ENCODE results near the gene RNF157.
A peak's percentile ranks its signal among the peaks of the same experiment; 100 is the strongest.

RNF157 gene

GRCh38 chr17:76240461-76241203, at the start of gene RNF157:
RNF157 (minus strand) TSS chr17:76240493; CDS start chr17:76240240, 253 bp downstream.
- no peak for DNase-seq (ENCODE audit: low read depth in 2 of 2)

- DNase-seq (ENCODE audit: low read depth in 2 of 2) = no peak
These were observed 41.5 kb upstream of the RNF157 start for GRCh38 chr17:76281573-76282371.

GRCh38 chr17:76280650-76281049, 40.4 kb upstream of the RNF157 start:
- DNase-seq (ENCODE audit: low read depth in 2 of 2) = no peak

- DNase-seq (ENCODE audit: low read depth in 2 of 2) = no peak
These were observed 39.5 kb upstream of the RNF157 start for GRCh38 chr17:76279742-76280287.

- DNase-seq (ENCODE audit: low read depth in 2 of 2) = peak; percentile 77 to 88
These were observed 38.9 kb upstream of the RNF157 start for GRCh38 chr17:76278952-76279741.

GRCh38 chr17:76278268-76278908, 38.1 kb upstream of the RNF157 start:
- no peak for DNase-seq (ENCODE audit: low read depth in 2 of 2)

GRCh38 chr17:76277300-76278267, 37.3 kb upstream of the RNF157 start:
- no peak for DNase-seq (ENCODE audit: low read depth in 2 of 2)

GRCh38 chr17:76276461-76277299, 36.4 kb upstream of the RNF157 start:
- DNase-seq (ENCODE audit: low read depth in 2 of 2) = no peak

GRCh38 chr17:76276069-76276431, 35.8 kb upstream of the RNF157 start:
- no peak for DNase-seq (ENCODE audit: low read depth in 2 of 2)

GRCh38 chr17:76275382-76276068, 35.2 kb upstream of the RNF157 start:
- no peak for DNase-seq (ENCODE audit: low read depth in 2 of 2)

- DNase-seq (ENCODE audit: low read depth in 2 of 2) = no peak
These were observed 34.0 kb upstream of the RNF157 start for GRCh38 chr17:76274112-76274956.

GRCh38 chr17:76273445-76274111, 33.3 kb upstream of the RNF157 start:
- no peak for DNase-seq (ENCODE audit: low read depth in 2 of 2)

- peak in 1 of 2 donors; percentile 67 for DNase-seq (ENCODE audit: low read depth in 2 of 2)
These were observed 32.5 kb upstream of the RNF157 start for GRCh38 chr17:76272541-76273444.

- peak; percentile 80 to 85 for DNase-seq (ENCODE audit: low read depth in 2 of 2)
These were observed 31.6 kb upstream of the RNF157 start for GRCh38 chr17:76271669-76272540.
